Left renal cortex interstitium (tissue), 4 donors: ENCODE data around the gene LRP1. TPM values are rescaled to one million over a fixed set of nuclear protein-coding genes. Genes with fewer than 3 reads are reported as not detected.

Experiments used
- DNase-seq, 4 donors: peaks; one replicate each; pipeline ENCODE4 v3.0.0-alpha.2; 2013; ENCODE audit warnings: low read depth in 4 of 4, low spot score in 2 of 4, missing footprints in 1 of 4
- polyA plus RNA-seq, 4 donors: library from polyadenylated mRNA; unstranded; fragments of 120-200 nt; gene quantifications; one replicate each; pipeline ENCODE4 v1.2.1, GENCODE V29; 2013; ENCODE audit not compliant: insufficient read length in 4 of 4

Gene LRP1
- polyA plus RNA-seq, 4 donors, result 60.8 to 93.7 (median 83.9) TPM

DNA sequence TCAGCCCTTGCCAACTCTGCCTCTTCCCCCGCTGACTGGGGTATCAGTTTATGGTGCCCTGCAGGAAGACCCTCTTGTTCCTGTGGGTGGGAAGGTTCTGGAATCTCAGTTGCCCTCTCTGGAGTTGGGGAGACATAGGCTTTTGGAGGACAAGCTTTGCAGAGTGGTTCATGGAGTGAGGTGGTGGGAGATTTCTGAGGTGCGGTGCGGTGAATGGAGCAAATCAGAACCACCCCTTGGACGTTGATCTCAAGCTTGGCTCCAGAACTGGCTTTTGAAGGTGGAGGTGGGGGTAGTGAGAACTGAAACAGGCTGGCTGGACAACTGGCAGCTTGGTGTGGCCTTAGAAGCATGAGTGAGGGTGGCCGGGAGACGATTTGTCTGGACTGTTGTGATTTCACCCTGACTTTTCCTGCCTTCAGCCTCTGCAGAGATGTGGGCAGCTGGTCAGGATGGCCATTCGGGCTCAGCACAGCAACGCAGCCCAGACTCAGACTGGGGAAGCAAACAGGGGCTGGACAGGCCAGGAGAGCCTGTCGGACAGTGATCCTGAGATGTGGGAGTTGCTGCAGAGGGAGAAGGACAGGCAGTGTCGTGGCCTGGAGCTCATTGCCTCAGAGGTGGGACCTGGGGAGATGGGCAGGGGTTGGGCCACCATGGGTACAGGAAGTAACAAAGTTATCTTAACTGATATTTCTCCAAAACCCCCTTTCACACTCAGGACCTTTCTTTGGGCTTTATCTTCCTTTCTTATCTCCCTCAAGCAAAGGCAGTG is 102.3 kb downstream of the LRP1 start:
- no peak for DNase-seq

DNA sequence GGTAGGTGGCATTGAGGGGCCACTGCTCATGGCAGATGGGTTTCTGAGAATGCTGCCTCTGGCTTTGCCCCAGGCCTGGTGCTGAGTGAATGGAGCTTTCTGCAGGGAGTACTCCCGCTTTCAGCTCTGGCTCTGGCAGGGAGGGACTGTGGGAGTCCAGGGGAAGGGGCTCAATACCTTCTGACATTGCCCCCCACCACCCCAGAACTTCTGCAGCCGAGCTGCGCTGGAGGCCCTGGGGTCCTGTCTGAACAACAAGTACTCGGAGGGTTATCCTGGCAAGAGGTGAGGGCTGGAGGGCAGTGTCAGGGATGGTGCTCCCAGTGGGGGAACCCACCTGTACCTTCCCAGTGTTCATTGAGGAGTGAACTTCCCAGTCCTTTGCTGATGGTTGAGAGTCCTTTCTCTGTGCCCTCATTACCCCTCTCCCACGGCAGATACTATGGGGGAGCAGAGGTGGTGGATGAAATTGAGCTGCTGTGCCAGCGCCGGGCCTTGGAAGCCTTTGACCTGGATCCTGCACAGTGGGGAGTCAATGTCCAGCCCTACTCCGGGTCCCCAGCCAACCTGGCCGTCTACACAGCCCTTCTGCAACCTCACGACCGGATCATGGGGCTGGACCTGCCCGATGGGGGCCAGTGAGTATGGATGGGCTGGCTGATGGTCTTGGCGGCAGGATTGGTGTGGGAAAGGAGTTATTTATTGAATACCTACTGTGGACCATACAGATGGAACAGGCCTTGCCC is 103.2 kb downstream of the LRP1 start:
- no peak for DNase-seq

DNA sequence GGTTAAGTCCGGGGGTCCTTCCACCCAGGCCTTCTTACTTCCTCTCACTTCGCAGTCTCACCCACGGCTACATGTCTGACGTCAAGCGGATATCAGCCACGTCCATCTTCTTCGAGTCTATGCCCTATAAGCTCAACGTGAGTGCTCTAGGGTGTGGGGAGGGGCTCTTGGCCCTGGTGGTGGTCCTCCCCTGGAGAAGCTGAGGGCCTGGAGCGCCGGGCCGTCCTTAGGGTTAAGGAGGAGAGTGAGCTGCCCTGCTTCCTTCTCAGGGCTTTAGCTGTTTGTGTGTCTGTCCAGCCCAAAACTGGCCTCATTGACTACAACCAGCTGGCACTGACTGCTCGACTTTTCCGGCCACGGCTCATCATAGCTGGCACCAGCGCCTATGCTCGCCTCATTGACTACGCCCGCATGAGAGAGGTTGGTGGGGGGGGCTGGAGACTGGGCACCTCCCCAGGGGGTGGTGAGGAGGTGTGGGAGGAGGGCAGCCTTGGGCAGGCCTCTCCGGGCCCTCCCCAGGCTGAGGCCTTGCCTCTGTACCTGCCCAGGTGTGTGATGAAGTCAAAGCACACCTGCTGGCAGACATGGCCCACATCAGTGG is 104.0 kb downstream of the LRP1 start:
- DNase-seq, result no peak

DNA sequence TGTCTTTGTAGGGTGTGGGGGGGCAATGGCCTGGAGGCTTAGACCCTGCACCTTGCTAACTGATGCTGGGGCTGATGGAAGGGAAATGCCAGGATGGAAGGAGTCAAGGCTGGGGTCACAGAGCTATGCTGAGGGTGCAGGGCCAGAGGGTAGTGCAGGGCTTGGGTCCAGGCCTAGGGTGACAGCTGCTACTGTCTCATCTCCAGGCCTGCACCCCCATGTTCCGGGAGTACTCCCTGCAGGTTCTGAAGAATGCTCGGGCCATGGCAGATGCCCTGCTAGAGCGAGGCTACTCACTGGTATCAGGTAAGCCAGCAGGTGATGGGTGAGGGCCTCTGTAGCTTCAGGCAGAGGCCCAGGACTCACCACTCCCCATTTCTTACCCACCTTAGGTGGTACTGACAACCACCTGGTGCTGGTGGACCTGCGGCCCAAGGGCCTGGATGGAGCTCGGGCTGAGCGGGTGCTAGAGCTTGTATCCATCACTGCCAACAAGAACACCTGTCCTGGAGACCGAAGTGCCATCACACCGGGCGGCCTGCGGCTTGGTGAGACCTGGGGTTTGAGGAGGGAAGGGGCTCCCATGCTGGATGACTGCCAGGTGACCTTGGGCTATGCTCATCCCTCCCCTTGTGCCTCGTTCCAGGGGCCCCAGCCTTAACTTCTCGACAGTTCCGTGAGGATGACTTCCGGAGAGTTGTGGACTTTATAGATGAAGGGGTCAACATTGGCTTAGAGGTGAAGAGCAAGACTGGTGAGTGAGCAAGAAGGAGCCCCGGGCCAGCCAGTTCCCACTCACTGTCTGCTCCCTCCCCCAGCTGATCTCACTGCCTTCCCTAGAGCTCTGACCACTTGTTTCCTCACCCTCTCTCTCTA is 105.3 kb downstream of the LRP1 start:
- no peak for DNase-seq

DNA sequence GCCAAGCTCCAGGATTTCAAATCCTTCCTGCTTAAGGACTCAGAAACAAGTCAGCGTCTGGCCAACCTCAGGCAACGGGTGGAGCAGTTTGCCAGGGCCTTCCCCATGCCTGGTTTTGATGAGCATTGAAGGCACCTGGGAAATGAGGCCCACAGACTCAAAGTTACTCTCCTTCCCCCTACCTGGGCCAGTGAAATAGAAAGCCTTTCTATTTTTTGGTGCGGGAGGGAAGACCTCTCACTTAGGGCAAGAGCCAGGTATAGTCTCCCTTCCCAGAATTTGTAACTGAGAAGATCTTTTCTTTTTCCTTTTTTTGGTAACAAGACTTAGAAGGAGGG is 105.9 kb downstream of the LRP1 start:
- DNase-seq, result no peak

DNA sequence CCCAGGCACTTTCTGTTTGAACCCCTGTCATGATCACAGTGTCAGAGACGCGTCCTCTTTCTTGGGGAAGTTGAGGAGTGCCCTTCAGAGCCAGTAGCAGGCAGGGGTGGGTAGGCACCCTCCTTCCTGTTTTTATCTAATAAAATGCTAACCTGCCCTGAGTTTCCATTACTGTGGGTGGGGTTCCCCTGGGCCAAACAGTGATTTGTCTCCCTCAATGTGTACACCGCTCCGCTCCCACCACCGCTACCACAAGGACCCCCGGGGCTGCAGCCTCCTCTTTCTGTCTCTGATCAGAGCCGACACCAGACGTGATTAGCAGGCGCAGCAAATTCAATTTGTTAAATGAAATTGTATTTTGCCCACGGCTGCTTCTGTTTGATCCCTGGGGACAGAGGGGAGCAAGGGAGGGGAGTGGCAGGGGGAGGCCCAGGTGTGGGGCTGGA is 106.3 kb downstream of the LRP1 start:
- DNase-seq, result no peak

DNA sequence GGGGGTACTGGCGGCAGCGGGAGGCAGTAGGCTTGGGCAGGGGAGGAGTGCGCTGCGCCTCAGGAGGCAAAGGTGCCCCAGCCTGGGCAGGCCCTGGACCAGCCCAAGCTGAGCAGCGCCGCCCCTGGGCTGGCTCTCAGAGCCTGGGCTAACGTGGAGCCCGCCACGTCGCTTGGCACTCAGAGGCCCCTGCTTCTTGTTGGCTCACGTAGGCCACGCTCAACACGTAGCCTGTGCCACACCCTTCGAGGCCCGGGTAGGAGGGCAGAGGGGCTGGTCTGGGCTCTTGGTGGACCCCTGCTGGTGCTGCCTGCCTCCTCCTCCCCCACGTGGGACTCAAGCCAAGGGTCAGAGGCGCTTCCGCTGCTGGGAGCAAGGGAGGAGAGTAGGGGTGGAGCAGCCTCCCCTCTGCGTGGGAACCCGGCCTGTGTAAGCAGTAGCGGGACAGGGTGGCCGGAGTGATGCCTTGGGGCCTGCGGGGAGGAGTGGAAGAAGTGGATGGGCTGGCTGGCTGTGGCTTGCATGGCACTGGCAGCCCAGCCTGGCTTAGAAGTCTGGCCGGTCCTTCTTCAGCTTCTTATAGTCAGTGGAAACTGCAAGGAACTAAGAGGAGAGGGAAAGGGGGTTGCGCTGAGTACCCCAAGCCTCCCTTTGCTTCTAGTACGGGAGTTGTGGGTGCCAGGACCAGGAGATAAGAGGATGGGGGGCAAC is 106.9 kb downstream of the LRP1 start:
- no peak for DNase-seq

DNA sequence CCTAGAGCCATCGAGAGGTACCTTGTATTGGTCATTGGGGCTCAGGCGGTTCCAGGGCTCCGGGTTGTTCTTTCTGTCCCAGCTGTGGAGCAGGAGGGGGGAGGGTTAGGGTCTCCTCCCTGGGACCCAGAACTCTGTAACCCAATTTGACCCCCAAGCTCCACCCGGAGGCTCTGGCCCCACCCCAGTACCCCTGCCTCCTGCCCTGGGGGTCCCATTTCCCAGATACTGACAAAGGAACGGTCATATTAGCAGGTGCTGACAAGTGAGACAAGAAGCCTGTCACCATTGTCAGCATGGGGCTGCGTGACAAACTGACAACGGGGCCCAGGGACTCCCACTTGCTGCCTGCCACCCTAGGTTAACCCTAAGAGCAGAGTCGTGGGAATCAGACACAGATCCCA is 107.4 kb downstream of the LRP1 start:
- no peak for DNase-seq

DNA sequence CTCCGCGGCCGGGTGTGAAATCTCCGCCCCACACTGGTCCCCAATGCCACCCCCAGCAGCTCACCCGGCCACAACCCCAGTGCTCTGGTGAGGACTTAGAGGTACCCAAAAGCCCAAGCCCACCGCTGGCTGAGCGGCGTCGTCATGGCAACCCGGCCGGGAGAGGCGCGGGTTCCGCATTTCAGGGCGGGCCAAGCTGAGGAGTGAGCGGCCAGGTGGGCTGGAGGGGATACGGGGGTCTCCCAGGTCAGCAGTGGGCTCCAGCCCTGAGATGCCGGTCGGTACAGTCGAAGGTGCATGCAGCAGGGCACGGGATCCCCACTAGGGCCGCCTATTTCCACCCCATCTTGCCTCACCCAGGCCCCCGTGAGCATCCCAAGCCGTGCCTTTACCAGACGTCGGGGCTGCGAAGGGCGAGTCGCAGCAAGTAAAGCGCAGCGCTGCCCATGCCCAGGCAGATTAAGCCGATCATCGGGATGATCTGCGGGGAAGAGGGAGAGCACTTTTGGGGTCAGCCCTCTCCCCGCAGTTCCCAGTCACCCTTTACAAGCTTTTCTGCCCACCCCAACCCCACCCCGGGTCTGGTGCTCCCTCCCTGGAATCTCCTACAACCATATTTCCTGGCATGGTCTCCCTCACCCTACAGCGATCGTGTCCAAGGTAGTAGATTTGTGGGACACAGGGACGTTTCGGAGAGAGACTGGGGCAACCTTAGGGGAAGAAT is 108.1 kb downstream of the LRP1 start:
- no peak for DNase-seq

DNA sequence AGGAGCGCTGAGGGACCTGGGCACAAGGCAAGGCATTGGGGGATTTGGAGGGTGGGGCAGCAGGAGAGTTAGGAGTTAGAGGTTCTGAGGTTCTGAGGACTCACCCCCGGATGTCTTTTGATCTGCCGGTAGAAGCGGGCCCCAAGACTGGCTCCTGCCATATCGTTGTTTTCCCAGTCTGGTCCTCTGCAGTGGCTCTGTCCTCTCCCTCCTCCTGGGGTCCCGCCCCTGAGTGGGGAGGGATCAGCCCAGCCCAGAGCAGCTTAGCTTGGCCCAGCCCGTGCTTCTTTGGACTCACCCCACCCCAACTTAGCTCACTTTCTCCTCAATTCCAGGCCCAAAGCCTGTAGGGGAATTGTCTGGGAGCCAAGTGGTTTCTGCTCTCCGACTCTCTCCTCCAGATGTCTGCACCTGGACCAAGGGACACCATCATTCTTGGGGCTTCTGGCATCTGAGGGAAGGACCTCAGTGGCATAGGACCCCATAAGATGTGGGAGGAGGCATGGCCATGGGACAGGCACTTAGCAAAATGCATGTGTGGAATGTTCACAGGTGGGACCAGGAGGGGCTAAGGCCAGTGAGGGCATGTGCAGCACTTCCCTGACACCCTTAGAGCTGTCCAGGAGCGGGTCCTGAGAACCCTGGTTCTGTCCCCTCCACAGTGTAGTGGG is 108.8 kb downstream of the LRP1 start:
- no peak for DNase-seq

DNA sequence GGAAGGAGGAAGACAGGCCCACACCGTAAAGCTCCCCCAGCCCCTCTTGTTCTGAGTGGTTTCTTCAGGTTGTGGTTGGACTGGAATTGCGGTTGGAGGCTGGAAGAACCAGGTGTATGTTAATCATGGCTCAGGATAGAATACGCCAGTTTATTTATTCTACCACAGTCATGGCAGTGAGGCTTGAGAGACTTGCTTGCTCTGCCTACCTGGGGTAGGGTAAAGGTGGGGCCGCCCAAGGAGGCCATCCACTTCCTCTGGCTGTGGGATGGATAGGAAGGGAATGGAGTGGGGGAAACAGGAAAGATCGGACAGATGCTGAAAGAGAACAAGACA is 109.3 kb downstream of the LRP1 start:
- DNase-seq, result no peak

DNA sequence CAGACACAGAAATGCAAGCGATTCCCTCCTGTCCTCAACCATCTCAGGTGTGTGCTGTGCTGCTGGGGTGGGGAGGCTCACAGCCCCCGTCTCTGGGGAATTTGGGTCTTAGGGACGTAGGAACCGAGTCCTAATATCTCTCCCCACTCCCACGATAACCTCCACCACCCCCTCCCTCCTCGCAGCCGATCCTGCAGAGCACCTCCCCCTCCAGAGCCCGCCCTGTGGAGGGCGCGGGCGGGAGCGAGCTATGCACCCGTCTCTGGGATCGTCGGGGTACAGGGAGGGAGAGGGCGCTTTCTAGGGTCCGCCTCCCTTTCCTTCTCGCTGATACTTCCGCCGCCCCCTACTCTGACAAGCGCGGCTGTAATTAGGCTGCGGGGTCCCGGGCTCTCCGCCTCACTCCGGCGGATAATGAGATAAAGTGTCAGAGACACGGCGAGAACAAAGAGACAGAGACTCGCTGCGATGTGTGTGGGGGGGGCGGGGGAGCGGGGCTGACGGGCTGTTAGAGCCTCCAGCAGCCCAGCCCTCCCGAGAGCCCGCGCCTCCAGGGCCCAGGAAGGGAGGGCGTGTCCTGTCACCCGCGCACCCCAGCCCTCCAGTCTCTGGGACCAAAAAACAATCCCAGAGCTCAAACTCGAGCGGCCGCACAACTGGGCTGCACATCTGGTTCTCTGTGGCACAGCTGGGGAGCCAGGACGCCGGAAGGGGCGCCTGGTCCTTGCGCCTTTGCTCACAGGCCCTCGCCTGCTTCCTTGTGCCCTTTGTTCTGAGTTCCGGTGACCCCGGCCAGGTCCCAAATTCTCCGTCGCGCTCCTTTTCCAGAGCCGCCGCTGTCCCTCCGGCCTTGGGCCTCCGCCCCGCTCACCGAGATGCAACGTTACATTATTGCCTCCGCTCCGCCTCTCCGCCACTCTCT is 109.9 kb downstream of the LRP1 start:
- DNase-seq, result no peak

DNA sequence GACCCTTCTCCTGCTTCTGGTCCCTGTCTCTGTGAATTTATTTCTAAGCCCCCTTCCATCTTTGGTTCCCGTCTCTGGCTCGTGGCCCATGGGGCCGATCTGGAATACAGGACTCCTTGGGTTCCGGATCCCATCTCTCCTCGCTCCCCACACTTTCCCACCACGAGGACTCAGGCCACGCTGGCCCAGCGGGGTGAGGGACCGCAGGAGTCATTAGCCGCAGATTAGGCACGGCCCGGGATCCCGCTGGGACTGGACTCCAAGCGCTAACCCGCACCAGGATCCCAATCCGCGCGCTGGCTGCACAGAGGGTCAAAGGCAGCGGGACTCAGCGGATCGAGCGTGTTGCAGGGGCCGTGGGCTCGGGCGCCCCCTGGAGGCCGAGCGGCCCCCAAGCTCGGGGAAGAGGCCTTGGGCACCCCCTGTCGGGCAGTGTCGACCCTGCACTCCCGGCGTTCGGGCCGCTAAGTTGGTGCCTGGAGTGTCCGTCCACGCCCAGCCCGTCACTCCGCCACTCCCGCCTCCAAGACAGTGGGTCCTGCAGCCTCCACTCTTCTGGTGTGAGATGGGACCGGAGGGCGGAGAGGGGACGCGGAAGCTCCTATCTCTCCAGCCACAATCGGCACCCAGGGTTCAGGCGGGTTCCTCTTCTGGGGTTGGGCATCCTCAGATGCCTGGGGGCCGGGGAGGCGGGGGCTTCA is 110.7 kb downstream of the LRP1 start:
- peak in 1 of 4 donors; percentile 67 for DNase-seq

DNA sequence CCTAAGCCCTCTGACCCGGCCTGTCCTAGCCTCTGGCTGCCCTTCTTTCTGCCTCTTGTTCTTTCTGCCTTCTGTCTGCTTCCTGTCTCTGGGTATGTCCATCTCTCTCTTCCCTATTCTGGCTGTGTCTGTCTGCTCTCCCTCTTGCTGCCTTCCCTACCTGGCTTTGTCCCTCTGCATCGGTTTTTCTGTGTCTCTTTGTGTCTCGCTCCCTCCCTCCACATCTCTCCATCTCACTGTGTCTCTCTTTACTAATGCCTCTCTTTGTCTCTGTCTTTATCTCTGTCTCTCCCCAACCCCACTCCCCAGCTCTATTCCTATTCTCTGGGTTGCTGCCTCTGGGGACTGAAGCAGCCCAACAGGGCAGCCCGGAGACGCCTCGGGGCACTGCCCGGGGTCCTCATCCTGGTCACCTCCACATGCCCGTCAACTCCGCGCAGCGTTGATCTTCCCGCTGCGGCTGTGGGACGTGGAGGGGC is 111.3 kb downstream of the LRP1 start:
- DNase-seq, result no peak

DNA sequence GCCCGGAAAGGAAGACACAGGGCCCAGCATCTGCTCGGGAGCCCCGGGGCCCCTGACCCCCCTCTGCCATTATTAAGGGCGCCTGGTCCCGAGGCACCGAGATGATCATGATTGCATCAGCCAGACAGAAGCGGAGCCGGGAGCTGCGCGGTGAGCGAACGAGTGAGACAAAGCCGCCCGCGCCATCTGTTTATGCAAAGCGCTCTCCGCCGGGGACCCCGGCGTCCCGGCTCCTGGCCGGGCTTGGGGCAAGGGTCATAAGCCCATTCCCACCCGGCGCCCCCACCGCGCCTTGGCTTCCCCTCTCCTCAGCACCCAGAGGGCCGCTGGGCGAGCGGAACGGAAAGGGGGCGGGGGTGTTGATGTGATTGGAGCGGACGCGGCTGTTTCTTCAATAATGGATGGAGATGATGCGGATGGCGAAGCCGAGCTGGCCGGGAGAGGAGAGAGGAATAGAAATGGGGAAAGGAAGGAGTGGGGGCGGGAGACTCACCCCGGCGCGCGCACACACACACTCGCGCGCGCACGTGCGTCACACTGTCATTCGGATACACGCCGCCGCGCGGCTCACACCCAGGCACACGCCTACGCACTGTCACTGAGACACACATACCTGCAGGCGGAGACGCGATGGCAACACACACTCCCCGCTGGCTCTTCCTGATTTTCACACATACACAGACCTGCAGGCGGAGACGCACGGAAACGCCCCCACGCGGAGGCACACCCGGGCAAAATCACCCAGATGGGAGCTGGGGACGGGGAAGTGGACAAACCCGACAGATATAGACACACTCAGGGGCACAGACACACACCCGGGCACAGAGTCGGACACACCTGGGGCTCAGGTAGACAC is 112.0 kb downstream of the LRP1 start:
- no peak for DNase-seq

DNA sequence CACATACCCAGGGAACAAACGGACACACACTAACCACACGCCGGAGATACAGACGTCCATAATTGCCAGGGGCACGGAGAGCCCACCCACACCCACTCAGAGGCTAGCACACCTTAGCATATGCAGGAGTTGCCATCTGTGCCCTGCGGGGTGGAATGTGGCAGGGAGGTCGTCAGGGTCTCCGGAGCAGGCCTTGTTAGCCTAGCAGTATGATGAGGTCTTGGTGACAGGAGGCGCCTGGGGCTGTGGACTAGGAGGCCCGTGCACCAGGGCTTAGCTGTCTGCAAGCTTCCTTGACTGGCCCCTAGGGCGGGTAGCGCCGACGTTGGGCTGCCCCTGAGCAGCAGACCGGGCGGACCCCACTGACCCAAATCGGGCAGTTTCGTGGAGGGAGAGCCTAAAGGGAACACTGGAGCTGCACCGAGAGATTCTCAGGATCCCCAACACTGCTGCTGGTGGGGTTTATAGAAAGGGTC is 112.7 kb downstream of the LRP1 start:
- DNase-seq, result no peak
